Measurements from ENCODE around the gene VN1R5. TPM values are rescaled to one million over a fixed set of nuclear protein-coding genes. Genes with fewer than 3 reads are reported as not detected.

The VN1R5 gene
- total and polyA plus RNA-seq, 2 donors (not counting 3 experiments of a cell fraction or from before 2014, with no cell fraction given) = not detected

DNA sequence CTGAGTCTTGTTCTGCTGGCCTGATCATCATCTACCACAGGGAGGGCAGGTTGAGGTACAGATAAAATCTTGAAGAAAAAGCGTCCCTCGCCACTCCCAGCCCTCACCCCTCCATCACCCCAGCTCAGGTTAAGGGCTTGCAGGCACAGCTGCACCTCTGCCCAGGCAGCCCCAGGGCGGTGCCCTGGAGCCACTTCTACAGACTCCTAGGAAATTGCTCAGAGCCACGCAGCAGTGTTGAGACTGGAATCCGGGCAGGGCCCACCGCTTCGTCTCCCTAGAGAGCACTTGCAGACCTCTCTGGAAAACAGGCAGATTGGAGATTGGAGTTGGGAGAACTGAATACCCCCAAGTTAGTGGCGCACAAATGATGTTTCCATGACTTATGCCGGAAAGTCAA is 35.3 kb downstream of the VN1R5 start:
- intact Hi-C loops (cut with micrococcal nuclease) (no loop called here), dilution Hi-C loops (cut with MboI; ENCODE audit: extremely low pct_ligation_motif_present, low sequenced_read_pairs) (no loop called here)
- BruUV-seq (replicated peaks) = no TSS peak
- Histone ChIP-seq H3K9ac (replicated peaks; ENCODE audit: extremely low read depth, insufficient read depth, low read length) (no peak overlapping the region), H3K36me3 (ENCODE audit: control insufficient read depth in 2 of 2, extremely low read depth in 1 of 2, insufficient read depth in 2 of 2, low read length in 2 of 2) (no peaks in the 10 kb centered on the region), H3K4me1 (ENCODE audit: control insufficient read depth, extremely low read depth, insufficient read depth, low read length) (no peaks in the 10 kb centered on the region), H3K4me2 (ENCODE audit: insufficient read depth, low read length) (no peak overlapping the region), H3K4me3 (replicated peaks in 1 of 3; ENCODE audit: insufficient read depth in 1 of 3, low read depth in 1 of 3, low read length in 3 of 3) (no peak overlapping the region), H3K9me1 (replicated peaks; ENCODE audit: control insufficient read depth, extremely low read depth, insufficient read depth, low read length) (no peaks in the 10 kb centered on the region), H3K9me3 (replicated peaks; ENCODE audit: control insufficient read depth, insufficient read depth, low read length) (no peaks in the 10 kb centered on the region), H4K20me1 (replicated peaks; ENCODE audit: control insufficient read depth, extremely low read depth, insufficient read depth, low read length) (no peaks in the 10 kb centered on the region), H3K27ac (ENCODE audit: insufficient read depth, low read depth, low read length) (no peak overlapping the region), H2AFZ (ENCODE audit: low read depth, low read length) (no peak overlapping the region), H3K27me3 (ENCODE audit: control insufficient read depth in 2 of 2, insufficient read depth in 2 of 2, low read length in 2 of 2) (no peaks in the 10 kb centered on the region), H3K79me2 (ENCODE audit: control insufficient read depth, insufficient read depth, low read length) (no peaks in the 10 kb centered on the region)
- POLR2A ChIA-PET = no interaction called here
- DNase-seq (ENCODE audit: low read depth, low spot score) = no peak
- TF ChIP-seq EZH2 (IDR thresholded peaks at IDR 0.05; ENCODE audit: borderline replicate concordance, low read depth, low read length, severe bottlenecking) = no peak
- TF ChIP-seq FOS (IDR thresholded peaks at IDR 0.05; ENCODE audit: borderline replicate concordance, insufficient read depth, low read length) = no peak
- TF ChIP-seq, protein P1, sequence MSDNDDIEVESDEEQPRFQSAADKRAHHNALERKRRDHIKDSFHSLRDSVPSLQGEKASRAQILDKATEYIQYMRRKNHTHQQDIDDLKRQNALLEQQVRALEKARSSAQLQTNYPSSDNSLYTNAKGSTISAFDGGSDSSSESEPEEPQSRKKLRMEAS (IDR thresholded peaks at IDR 0.05; ENCODE audit: insufficient read depth, insufficient read length) = no peak
- TF ChIP-seq POLR2AphosphoS5 (IDR thresholded peaks at IDR 0.05; ENCODE audit: insufficient read depth, low read depth, low read length) = no peak
- TF ChIP-seq MYC (IDR thresholded peaks at IDR 0.05; ENCODE audit: low read depth, low read length) = no peak
- FAIRE-seq = no peak
- CTCF ChIA-PET = no interaction called here

GRCh38 chr1:247291833-247292561 is 36.1 kb downstream of the VN1R5 start:
- TF ChIP-seq, protein P1 (IDR thresholded peaks at IDR 0.05; ENCODE audit: insufficient read depth, insufficient read length) = no peak
- no peak for TF ChIP-seq GATA2 (IDR thresholded peaks at IDR 0.05; ENCODE audit: insufficient read depth, insufficient read length, low read depth, low read length)
- no peak for TF ChIP-seq EZH2 (IDR thresholded peaks at IDR 0.05; ENCODE audit: borderline replicate concordance, low read depth, low read length, severe bottlenecking)
- no peak for TF ChIP-seq POLR2AphosphoS5 (IDR thresholded peaks at IDR 0.05; ENCODE audit: insufficient read depth, low read depth, low read length)
- TF ChIP-seq, protein P2, sequence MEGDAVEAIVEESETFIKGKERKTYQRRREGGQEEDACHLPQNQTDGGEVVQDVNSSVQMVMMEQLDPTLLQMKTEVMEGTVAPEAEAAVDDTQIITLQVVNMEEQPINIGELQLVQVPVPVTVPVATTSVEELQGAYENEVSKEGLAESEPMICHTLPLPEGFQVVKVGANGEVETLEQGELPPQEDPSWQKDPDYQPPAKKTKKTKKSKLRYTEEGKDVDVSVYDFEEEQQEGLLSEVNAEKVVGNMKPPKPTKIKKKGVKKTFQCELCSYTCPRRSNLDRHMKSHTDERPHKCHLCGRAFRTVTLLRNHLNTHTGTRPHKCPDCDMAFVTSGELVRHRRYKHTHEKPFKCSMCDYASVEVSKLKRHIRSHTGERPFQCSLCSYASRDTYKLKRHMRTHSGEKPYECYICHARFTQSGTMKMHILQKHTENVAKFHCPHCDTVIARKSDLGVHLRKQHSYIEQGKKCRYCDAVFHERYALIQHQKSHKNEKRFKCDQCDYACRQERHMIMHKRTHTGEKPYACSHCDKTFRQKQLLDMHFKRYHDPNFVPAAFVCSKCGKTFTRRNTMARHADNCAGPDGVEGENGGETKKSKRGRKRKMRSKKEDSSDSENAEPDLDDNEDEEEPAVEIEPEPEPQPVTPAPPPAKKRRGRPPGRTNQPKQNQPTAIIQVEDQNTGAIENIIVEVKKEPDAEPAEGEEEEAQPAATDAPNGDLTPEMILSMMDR (IDR thresholded peaks at IDR 0.05; ENCODE audit: extremely low read depth in 1 of 2, insufficient read depth in 1 of 2, low read depth in 1 of 2, low read length in 2 of 2) = no peak
- no peak for TF ChIP-seq FOS (IDR thresholded peaks at IDR 0.05; ENCODE audit: borderline replicate concordance, insufficient read depth, low read length)
- H2AFZ ChIP-seq (ENCODE audit: low read depth, low read length) = no peak overlapping the region
- H3K9ac ChIP-seq (replicated peaks; ENCODE audit: extremely low read depth, insufficient read depth, low read length) = no peak overlapping the region
- no peak overlapping the region for H3K4me2 ChIP-seq (ENCODE audit: insufficient read depth, low read length)
- H3K9me1 ChIP-seq (replicated peaks; ENCODE audit: control insufficient read depth, extremely low read depth, insufficient read depth, low read length) = no peaks in the 10 kb centered on the region
- no peak overlapping the region for H3K27ac ChIP-seq (ENCODE audit: insufficient read depth, low read depth, low read length)
- H3K27me3 ChIP-seq (ENCODE audit: control insufficient read depth in 2 of 2, insufficient read depth in 2 of 2, low read length in 2 of 2) = no peaks in the 10 kb centered on the region
- FAIRE-seq = no peak
- CTCF ChIA-PET = no interaction called here
- no peaks in the 10 kb centered on the region for H3K79me2 ChIP-seq (ENCODE audit: control insufficient read depth, insufficient read depth, low read length)
- BruUV-seq (replicated peaks) = no TSS peak
- H3K4me3 ChIP-seq (replicated peaks in 1 of 3; ENCODE audit: insufficient read depth in 1 of 3, low read depth in 1 of 3, low read length in 3 of 3) = no peak overlapping the region
- intact Hi-C loops (cut with micrococcal nuclease) = no loop called here
- H3K9me3 ChIP-seq (replicated peaks; ENCODE audit: control insufficient read depth, insufficient read depth, low read length) = no peaks in the 10 kb centered on the region
- POLR2A ChIA-PET = no interaction called here
- no peaks in the 10 kb centered on the region for H3K36me3 ChIP-seq (ENCODE audit: control insufficient read depth in 2 of 2, extremely low read depth in 1 of 2, insufficient read depth in 2 of 2, low read length in 2 of 2)
- dilution Hi-C loops (cut with MboI; ENCODE audit: extremely low pct_ligation_motif_present, low sequenced_read_pairs) = no loop called here
- H4K20me1 ChIP-seq (replicated peaks; ENCODE audit: control insufficient read depth, extremely low read depth, insufficient read depth, low read length) = no peaks in the 10 kb centered on the region
- DNase-seq (ENCODE audit: low read depth, low spot score) = no peak
- H3K4me1 ChIP-seq (ENCODE audit: control insufficient read depth, extremely low read depth, insufficient read depth, low read length) = no peaks in the 10 kb centered on the region

Data from endothelial cell of umbilical vein (primary cell).